ENCODE measurements around the gene CYLD. TPM values are rescaled to one million over a fixed set of nuclear protein-coding genes. Genes with fewer than 3 reads are reported as not detected.

The CYLD gene
- total and polyA plus RNA-seq, 7 donors, result 7.9 to 45.3 (median 29.6) TPM

GRCh38 chr16:50756473-50756872 is 14.6 kb downstream of the CYLD start:
- Histone ChIP-seq H3K4me3 (no peak overlapping the region), H3K9me3 (no peaks in the 10 kb centered on the region), H3K36me3 (peaks cover 4 to 56% (median 12%) of the 10 kb centered on the region in 4 donors), H3K4me1 (no peaks in the 10 kb centered on the region), H3K27ac (no peak overlapping the region), H3K27me3 (no peaks in the 10 kb centered on the region)
- intact Hi-C loops (cut with DNase I), result no loop called here
- 83 to 88% methylated on average over 3 of the region's 3 CpGs for WGBS, 2 donors
- TF ChIP-seq POLR2A (IDR thresholded peaks at IDR 0.05), result no peak
- no peak for TF ChIP-seq CTCF (IDR thresholded peaks at IDR 0.05)
- TF ChIP-seq EP300 (IDR thresholded peaks at IDR 0.05), result no peak
- no peak for TF ChIP-seq POLR2AphosphoS5 (IDR thresholded peaks at IDR 0.05)
- no peak for DNase-seq

DNA sequence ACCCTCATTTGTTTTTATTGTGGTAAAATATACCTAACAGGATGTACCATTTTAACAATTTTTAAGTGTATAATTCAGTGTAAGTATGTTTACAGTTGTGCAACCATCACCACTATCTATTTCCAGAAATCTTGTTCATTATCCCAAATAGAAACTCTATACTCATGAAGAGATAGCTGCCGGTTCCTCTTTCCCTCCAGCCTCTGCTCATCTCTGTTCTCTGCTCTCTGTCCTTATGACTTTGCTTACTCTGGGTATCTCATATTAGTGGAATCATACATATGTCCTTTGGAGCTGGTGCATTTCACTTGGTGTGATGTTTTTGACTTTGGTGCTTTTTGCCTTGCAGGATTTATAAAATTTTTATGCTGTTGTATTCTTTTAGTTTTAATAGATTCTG is 19.4 kb downstream of the CYLD start:
- Histone ChIP-seq H3K9me3 (peaks cover 0 to 3% (median 0%) of the 10 kb centered on the region in 4 donors), H3K4me3 (no peak overlapping the region), H3K27ac (no peak overlapping the region), H3K4me1 (peaks cover 0 to 14% (median 3%) of the 10 kb centered on the region in 4 donors), H3K36me3 (peaks cover 0 to 29% (median 6%) of the 10 kb centered on the region in 4 donors), H3K27me3 (no peaks in the 10 kb centered on the region)
- TF ChIP-seq EP300 (IDR thresholded peaks at IDR 0.05) (no peak), CTCF (IDR thresholded peaks at IDR 0.05) (no peak), POLR2AphosphoS5 (IDR thresholded peaks at IDR 0.05) (no peak), POLR2A (IDR thresholded peaks at IDR 0.05) (no peak)
- DNase-seq, result no peak
- intact Hi-C loops (cut with DNase I), result no loop called here
- WGBS, 2 donors, result 66 to 74% methylated on average over 1 of the region's 1 CpG

GRCh38 chr16:50762241-50762640 is 20.4 kb downstream of the CYLD start:
- H3K27ac ChIP-seq, result no peak overlapping the region
- peaks cover 0 to 28% (median 6%) of the 10 kb centered on the region in 4 donors for H3K36me3 ChIP-seq
- no peak for TF ChIP-seq EP300 (IDR thresholded peaks at IDR 0.05)
- no peak for TF ChIP-seq CTCF (IDR thresholded peaks at IDR 0.05)
- H3K27me3 ChIP-seq, result no peaks in the 10 kb centered on the region
- no peak overlapping the region for H3K4me3 ChIP-seq
- WGBS, 2 donors, result 87 to 90% methylated on average over 3 of the region's 3 CpGs
- intact Hi-C loops (cut with DNase I), result no loop called here
- H3K9me3 ChIP-seq, result peaks cover 0 to 3% (median 0%) of the 10 kb centered on the region in 4 donors
- DNase-seq, result no peak
- H3K4me1 ChIP-seq, result peaks cover 0 to 14% (median 3%) of the 10 kb centered on the region in 4 donors

- H3K27ac ChIP-seq, result no peak overlapping the region
- H3K36me3 ChIP-seq, result peaks cover 0 to 26% (median 6%) of the 10 kb centered on the region in 4 donors
- TF ChIP-seq POLR2A (IDR thresholded peaks at IDR 0.05) (no peak), EP300 (IDR thresholded peaks at IDR 0.05) (no peak), CTCF (IDR thresholded peaks at IDR 0.05) (no peak), POLR2AphosphoS5 (IDR thresholded peaks at IDR 0.05) (no peak)
- DNase-seq, result no peak
- WGBS, 2 donors, result 89 to 92% methylated on average over 2 of the region's 2 CpGs
- H3K4me1 ChIP-seq, result peaks cover 0 to 14% (median 3%) of the 10 kb centered on the region in 4 donors
- intact Hi-C loops (cut with DNase I), result no loop called here
- no peaks in the 10 kb centered on the region for H3K27me3 ChIP-seq
- H3K4me3 ChIP-seq, result no peak overlapping the region
- peaks cover 0 to 3% (median 0%) of the 10 kb centered on the region in 4 donors for H3K9me3 ChIP-seq
Observed at GRCh38 chr16:50763211-50763610, 21.3 kb downstream of the CYLD start.

DNA sequence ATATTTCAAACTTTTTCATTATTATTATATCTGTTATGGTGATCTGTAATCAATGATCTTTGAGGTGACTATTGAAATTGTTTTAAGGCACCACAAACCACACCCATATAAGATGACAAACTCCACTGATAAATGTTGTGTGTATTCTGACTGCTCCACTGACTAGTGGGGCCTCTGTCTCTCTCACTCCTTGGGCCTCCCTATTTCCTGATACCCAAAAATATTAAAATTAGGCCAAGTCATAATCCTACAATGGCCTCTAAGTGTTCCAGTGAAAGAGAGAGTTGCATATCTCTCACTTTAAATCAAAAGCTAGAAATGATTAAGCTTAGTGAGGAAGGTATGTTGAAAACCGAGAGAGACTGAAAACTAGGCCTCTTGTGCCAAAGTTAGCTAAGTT is 23.4 kb downstream of the CYLD start:
- TF ChIP-seq POLR2A (IDR thresholded peaks at IDR 0.05), result no peak
- H3K4me1 ChIP-seq, result peaks cover 0 to 14% (median 3%) of the 10 kb centered on the region in 4 donors

More for the DNA sequence above, 23.4 kb downstream of the CYLD start:
- WGBS, 2 donors, result 86 to 91% methylated on average over 1 of the region's 1 CpG
- Histone ChIP-seq H3K36me3 (peaks cover 0 to 26% (median 6%) of the 10 kb centered on the region in 4 donors), H3K27ac (no peak overlapping the region), H3K27me3 (no peaks in the 10 kb centered on the region), H3K9me3 (peaks cover 0 to 3% (median 0%) of the 10 kb centered on the region in 4 donors), H3K4me3 (no peak overlapping the region)
- intact Hi-C loops (cut with DNase I), result no loop called here
- DNase-seq, result no peak

All from sigmoid colon (tissue), 7 donors.